HAP-1 (cell line): ENCODE data around the gene ZMYND11.
"Not testable (repeated sequence)": the region's sequence is repeated elsewhere in the genome, so short reads cannot be mapped to it uniquely, and the experiment has no call there.

Experiments used
- DNase-seq, 2 experiments: peaks; one replicate each; pipeline ENCODE4 v3.0.0-alpha.2; 2016 to 2020; ENCODE audit warnings: low spot score in 2 of 2
- H3K27me3 ChIP-seq: fragments of 250-450 bp; sonication (Bioruptor Pico); 2 replicates; pipeline ENCODE4 v1.5.1; 2020; ENCODE audit warnings: low read depth, mild to moderate bottlenecking, moderate library complexity
- H3K36me3 ChIP-seq: fragments of 250-450 bp; sonication (Bioruptor Pico); replicated peaks from 2 replicates; pipeline ENCODE4 v1.5.1; 2020; ENCODE audit warnings: mild to moderate bottlenecking
- H3K4me1 ChIP-seq: fragments of 250-450 bp; sonication (Bioruptor Pico); 2 replicates; pipeline ENCODE4 v1.5.1; 2020; ENCODE audit warnings: mild to moderate bottlenecking
- H3K4me3 ChIP-seq: fragments of 250-450 bp; sonication (Bioruptor Pico); 2 replicates; pipeline ENCODE4 v1.5.1; 2020; ENCODE audit warnings: mild to moderate bottlenecking, moderate library complexity
- H3K9me3 ChIP-seq: fragments of 250-450 bp; sonication (Bioruptor Pico); 2 replicates; pipeline ENCODE4 v1.5.1; 2020; ENCODE audit warnings: mild to moderate bottlenecking, moderate library complexity
- in situ Hi-C: fragments of 300-500 bp; cut with MboI; formaldehyde crosslinking; loops from 3 replicates; pipeline ENCODE4 v1.14.3; 2020; ENCODE audit warnings: low sequenced_read_pairs, inconsistent platforms, mixed read lengths

Gene ZMYND11

DNA sequence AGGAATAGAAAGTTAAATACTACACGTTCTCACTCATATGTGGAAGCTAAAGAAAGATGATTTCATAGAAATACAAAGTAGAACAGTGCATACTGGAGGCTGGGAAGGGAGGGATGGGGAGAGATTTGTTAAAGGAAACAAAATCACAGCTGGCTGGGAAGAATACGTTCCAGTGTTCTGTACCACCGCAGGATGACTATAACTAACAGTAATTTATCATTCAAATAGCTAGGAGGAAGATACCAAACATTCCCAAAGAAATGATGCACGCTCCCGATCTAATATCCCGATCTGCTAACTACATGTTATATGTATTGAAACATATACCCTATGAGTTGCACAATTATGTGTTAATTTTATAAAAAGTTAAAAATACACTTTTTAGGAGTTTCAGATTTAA is 162.3 kb downstream of the ZMYND11 start:
- no peaks in the 10 kb centered on the region; the same call in 1 of the 2 replicates for H3K4me1 ChIP-seq
- no peak for DNase-seq

DNA sequence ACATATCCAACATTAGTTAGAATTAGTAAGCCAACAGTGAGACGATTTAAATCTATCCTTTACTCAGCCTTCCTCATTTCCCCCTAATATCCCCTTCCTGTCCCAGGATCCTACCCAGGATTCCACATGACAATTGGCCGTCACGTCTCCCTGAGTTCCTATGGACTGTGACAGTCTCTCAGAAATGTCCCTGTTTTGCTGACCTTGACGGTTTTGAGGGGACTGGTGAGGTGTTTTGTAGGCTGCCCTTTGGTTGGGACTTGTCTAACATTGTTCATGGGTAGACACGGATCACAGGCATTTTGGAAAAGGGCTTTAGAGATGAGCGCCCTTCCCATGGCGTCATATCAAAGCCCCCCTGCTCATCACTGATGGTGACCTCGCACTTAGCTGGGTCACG is 162.8 kb downstream of the ZMYND11 start:
- Histone ChIP-seq H3K27me3 (no peaks in the 10 kb centered on the region), H3K36me3 (no peaks in the 10 kb centered on the region), H3K4me1 (no peaks in the 10 kb centered on the region; the same call in 1 of the 2 replicates), H3K4me3 (no peak overlapping the region), H3K9me3 (no peaks in the 10 kb centered on the region)
- in situ Hi-C loops, result no loop called here
- DNase-seq, result no peak

More for the DNA sequence above, 162.3 kb downstream of the ZMYND11 start:
- in situ Hi-C loops, result no loop called here
- Histone ChIP-seq H3K27me3 (no peaks in the 10 kb centered on the region), H3K4me3 (no peak overlapping the region), H3K36me3 (no peaks in the 10 kb centered on the region), H3K9me3 (no peaks in the 10 kb centered on the region)

- in situ Hi-C loops, result no loop called here
- no peaks in the 10 kb centered on the region; the same call in 1 of the 2 replicates for H3K4me1 ChIP-seq
- no peak overlapping the region for H3K4me3 ChIP-seq
- no peaks in the 10 kb centered on the region for H3K27me3 ChIP-seq
- no peak for DNase-seq
- H3K36me3 ChIP-seq, result no peaks in the 10 kb centered on the region
- H3K9me3 ChIP-seq, result no peaks in the 10 kb centered on the region
Measured at GRCh38 chr10:299512-299911, 164.3 kb downstream of the ZMYND11 start.

- H3K9me3 ChIP-seq, result no peaks in the 10 kb centered on the region
- H3K36me3 ChIP-seq, result no peaks in the 10 kb centered on the region
- no peaks in the 10 kb centered on the region; the same call in 1 of the 2 replicates for H3K4me1 ChIP-seq
- in situ Hi-C loops, result no loop called here
- no peak overlapping the region for H3K4me3 ChIP-seq
- DNase-seq, result no peak
- H3K27me3 ChIP-seq, result no peaks in the 10 kb centered on the region
Measured at GRCh38 chr10:299969-300368, 164.7 kb downstream of the ZMYND11 start.

GRCh38 chr10:300580-300979 is 165.3 kb downstream of the ZMYND11 start:
- H3K4me3 ChIP-seq, H3K4me1 ChIP-seq, H3K9me3 ChIP-seq, in situ Hi-C loops, DNase-seq, H3K27me3 ChIP-seq, H3K36me3 ChIP-seq: not testable (repeated sequence)

GRCh38 chr10:301536-301935 is 166.3 kb downstream of the ZMYND11 start:
- DNase-seq, result no peak
- Histone ChIP-seq H3K9me3 (no peaks in the 10 kb centered on the region), H3K36me3 (no peaks in the 10 kb centered on the region), H3K4me3 (no peak overlapping the region), H3K4me1 (no peaks in the 10 kb centered on the region), H3K27me3 (no peaks in the 10 kb centered on the region)
- in situ Hi-C loops, result no loop called here
